HL-60 (cell line): Measurements from ENCODE around the gene THSD8.
A peak's percentile ranks its signal among the peaks of the same experiment; 100 is the strongest.
"Not testable (repeated sequence)": the region's sequence is repeated elsewhere in the genome, so short reads cannot be mapped to it uniquely, and the experiment has no call there.

Source experiments
- DNase-seq, 2 experiments: peaks; one replicate each; pipeline ENCODE4 v3.0.0-alpha.2; 2010 to 2020; ENCODE audit warnings: low read depth in 1 of 2, low spot score in 1 of 2
- H3K27ac ChIP-seq: fragments of 250-450 bp; sonication (Bioruptor Pico); replicated peaks from 2 replicates; pipeline ENCODE4 v1.5.1; 2020; ENCODE audit warnings: mild to moderate bottlenecking, moderate library complexity
- H3K27me3 ChIP-seq: fragments of 250-450 bp; sonication (Bioruptor Pico); 2 replicates; pipeline ENCODE4 v1.5.1; 2021; ENCODE audit warnings: mild to moderate bottlenecking, moderate library complexity; ENCODE audit not compliant: insufficient read depth, poor library complexity, severe bottlenecking
- H3K4me3 ChIP-seq: replicated peaks from 2 replicates; pipeline ENCODE4 v1.5.1; 2011; ENCODE audit warnings: mild to moderate bottlenecking, control low read depth, low read length; ENCODE audit not compliant: insufficient read depth
- GABPA ChIP-seq: IDR thresholded peaks from 2 replicates; pipeline ENCODE4 v1.6.1; 2012; ENCODE audit warnings: low read depth
- POLR2AphosphoS5 ChIP-seq: IDR thresholded peaks from 2 replicates; pipeline ENCODE4 v1.6.1; 2012; ENCODE audit warnings: low read depth
- SPI1 ChIP-seq: IDR thresholded peaks from 2 replicates; pipeline ENCODE4 v1.6.1; 2012; ENCODE audit warnings: low read depth, mild to moderate bottlenecking, borderline replicate concordance
- TF ChIP-seq, protein P1 (sequence below): IDR thresholded peaks from one replicate; pipeline ENCODE4 v1.5.1; 2011; ENCODE audit warnings: low read length, control low read depth, inconsistent platforms; ENCODE audit not compliant: insufficient read depth
- TF ChIP-seq, protein P2 (sequence below): IDR thresholded peaks from 2 replicates; pipeline ENCODE4 v1.6.1; 2012; ENCODE audit warnings: low read depth; ENCODE audit not compliant: insufficient replicate concordance

THSD8 gene

DNA sequence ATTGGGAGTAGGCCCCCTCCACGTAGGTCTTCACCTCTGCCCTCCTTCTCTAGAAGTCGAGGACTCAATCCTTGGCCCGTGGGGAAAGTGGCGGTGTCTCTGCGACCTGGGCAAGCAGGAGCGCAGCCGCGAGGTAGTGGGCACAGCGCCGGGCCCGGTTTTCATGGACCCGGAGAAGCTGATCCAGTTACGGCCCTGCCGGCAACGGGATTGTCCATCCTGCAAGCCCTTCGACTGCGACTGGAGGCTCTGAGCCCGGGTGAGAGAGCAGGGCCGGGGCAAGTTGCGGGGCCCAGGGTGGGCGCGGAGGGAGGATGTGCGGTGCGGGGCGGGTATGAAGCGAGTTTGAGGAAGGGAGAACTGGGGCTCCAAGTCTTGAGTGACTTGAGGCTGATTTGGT lies 2.2 kb downstream of the THSD8 start:
- no peak overlapping the region for H3K4me3 ChIP-seq
- no peak overlapping the region for H3K27ac ChIP-seq
- no peak for DNase-seq
- H3K27me3 ChIP-seq: peaks cover 6% of the 10 kb centered on the region
- TF ChIP-seq GABPA (no peak), SPI1 (no peak), POLR2AphosphoS5 (no peak)
- TF ChIP-seq, protein P1, sequence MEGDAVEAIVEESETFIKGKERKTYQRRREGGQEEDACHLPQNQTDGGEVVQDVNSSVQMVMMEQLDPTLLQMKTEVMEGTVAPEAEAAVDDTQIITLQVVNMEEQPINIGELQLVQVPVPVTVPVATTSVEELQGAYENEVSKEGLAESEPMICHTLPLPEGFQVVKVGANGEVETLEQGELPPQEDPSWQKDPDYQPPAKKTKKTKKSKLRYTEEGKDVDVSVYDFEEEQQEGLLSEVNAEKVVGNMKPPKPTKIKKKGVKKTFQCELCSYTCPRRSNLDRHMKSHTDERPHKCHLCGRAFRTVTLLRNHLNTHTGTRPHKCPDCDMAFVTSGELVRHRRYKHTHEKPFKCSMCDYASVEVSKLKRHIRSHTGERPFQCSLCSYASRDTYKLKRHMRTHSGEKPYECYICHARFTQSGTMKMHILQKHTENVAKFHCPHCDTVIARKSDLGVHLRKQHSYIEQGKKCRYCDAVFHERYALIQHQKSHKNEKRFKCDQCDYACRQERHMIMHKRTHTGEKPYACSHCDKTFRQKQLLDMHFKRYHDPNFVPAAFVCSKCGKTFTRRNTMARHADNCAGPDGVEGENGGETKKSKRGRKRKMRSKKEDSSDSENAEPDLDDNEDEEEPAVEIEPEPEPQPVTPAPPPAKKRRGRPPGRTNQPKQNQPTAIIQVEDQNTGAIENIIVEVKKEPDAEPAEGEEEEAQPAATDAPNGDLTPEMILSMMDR: no peak
- TF ChIP-seq, protein P2, sequence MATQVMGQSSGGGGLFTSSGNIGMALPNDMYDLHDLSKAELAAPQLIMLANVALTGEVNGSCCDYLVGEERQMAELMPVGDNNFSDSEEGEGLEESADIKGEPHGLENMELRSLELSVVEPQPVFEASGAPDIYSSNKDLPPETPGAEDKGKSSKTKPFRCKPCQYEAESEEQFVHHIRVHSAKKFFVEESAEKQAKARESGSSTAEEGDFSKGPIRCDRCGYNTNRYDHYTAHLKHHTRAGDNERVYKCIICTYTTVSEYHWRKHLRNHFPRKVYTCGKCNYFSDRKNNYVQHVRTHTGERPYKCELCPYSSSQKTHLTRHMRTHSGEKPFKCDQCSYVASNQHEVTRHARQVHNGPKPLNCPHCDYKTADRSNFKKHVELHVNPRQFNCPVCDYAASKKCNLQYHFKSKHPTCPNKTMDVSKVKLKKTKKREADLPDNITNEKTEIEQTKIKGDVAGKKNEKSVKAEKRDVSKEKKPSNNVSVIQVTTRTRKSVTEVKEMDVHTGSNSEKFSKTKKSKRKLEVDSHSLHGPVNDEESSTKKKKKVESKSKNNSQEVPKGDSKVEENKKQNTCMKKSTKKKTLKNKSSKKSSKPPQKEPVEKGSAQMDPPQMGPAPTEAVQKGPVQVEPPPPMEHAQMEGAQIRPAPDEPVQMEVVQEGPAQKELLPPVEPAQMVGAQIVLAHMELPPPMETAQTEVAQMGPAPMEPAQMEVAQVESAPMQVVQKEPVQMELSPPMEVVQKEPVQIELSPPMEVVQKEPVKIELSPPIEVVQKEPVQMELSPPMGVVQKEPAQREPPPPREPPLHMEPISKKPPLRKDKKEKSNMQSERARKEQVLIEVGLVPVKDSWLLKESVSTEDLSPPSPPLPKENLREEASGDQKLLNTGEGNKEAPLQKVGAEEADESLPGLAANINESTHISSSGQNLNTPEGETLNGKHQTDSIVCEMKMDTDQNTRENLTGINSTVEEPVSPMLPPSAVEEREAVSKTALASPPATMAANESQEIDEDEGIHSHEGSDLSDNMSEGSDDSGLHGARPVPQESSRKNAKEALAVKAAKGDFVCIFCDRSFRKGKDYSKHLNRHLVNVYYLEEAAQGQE: no peak

GRCh38 chr19:12806242-12807081 lies 4.6 kb downstream of the THSD8 start, which contains the start of gene RNASEH2A:
Gene RNASEH2A, plus strand, starts transcription at chr19:12806584. Its CDS starts 90 bp downstream, at chr19:12806674.
- H3K27ac ChIP-seq: peak within 1 kb of the TSS; percentile 79
- no peak for TF ChIP-seq GABPA
- TF ChIP-seq, protein P2: peak; percentile 25
- TF ChIP-seq POLR2AphosphoS5: peak; percentile 80
- TF ChIP-seq, protein P1: no peak
- TF ChIP-seq SPI1: no peak
- peak; percentile 69 to 91 for DNase-seq
- H3K27me3 ChIP-seq: peaks cover 6% of the 10 kb centered on the region
- peak within 1 kb of the TSS; percentile 91 for H3K4me3 ChIP-seq

GRCh38 chr19:12815088-12815487 lies 13.2 kb downstream of the THSD8 start:
- H3K4me3 ChIP-seq: no peak overlapping the region
- DNase-seq: no peak
- TF ChIP-seq, protein P2: no peak
- TF ChIP-seq GABPA (no peak), POLR2AphosphoS5 (no peak), SPI1 (no peak)
- TF ChIP-seq, protein P1: no peak
- H3K27ac ChIP-seq: no peak overlapping the region
- H3K27me3 ChIP-seq: no peaks in the 10 kb centered on the region

DNA sequence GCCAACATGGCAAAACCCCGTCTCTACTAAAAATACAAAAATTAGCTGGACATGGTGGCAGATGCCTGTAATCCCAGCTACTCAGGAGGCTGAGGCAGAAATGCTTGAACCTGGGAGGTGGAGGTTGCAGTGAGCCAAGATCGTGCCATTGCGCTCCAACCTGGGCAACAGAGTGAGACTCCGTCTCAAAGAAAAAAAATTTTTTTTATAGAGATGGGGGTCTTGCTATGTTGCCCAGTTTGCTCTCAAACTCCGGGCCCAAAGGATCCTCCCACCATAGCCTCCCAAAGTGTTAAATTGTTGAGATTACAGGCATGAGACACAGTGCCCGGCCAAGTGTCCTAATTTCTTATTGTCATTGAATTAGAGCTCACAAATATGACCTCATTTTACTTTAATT lies 15.3 kb downstream of the THSD8 start:
- not testable (repeated sequence) for H3K4me3 ChIP-seq

DNA sequence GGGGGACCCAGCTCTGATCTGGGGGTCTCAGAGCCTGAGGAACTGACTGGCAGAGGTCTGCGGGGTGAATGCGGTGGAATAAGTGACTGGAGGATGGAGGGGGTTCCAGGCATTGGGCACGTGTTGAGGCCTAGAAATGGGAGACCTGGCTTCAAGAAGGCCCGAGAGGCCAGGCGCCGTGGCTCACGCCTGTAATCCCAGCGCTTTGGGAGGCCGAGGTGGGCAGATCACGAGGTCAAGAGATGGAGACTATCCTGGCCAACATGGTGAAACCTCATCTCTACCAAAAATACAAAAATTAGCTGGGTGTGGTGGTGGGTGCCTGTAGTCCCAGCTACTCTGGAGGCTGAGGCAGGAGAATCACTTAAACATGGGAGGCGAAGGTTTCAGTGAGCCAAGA lies 15.9 kb downstream of the THSD8 start:
- not testable (repeated sequence) for DNase-seq, H3K4me3 ChIP-seq, H3K27ac ChIP-seq, H3K27me3 ChIP-seq

More for the DNA sequence above, 15.3 kb downstream of the THSD8 start:
- not testable (repeated sequence) for DNase-seq, H3K27me3 ChIP-seq, H3K27ac ChIP-seq
